GM19240 (cell line): ENCODE data around the gene RBCK1.
"Not testable (repeated sequence)": the region's sequence is repeated elsewhere in the genome, so short reads cannot be mapped to it uniquely, and the experiment has no call there.

Experiments used
- DNase-seq: peaks from one replicate; pipeline ENCODE4 v3.0.0; 2011; ENCODE audit warnings: low spot score; ENCODE audit not compliant: insufficient read length

RBCK1 gene

GRCh38 chr20:375265-375889 lies 32.7 kb upstream of the RBCK1 start:
- DNase-seq = no peak

GRCh38 chr20:376089-376488 lies 32.0 kb upstream of the RBCK1 start:
- no peak for DNase-seq

- DNase-seq = no peak
These were observed 31.3 kb upstream of the RBCK1 start for GRCh38 chr20:376750-377149.

- DNase-seq = not testable (repeated sequence)
These were observed 30.5 kb upstream of the RBCK1 start for GRCh38 chr20:377578-377977.

GRCh38 chr20:378961-379336 lies 29.1 kb upstream of the RBCK1 start:
- no peak for DNase-seq

GRCh38 chr20:380763-381580 lies 27.1 kb upstream of the RBCK1 start:
- peak; percentile 36 for DNase-seq

GRCh38 chr20:381581-382290 lies 26.4 kb upstream of the RBCK1 start:
- DNase-seq = peak; percentile 67

- no peak for DNase-seq
These were observed 25.6 kb upstream of the RBCK1 start for GRCh38 chr20:382291-383115.

- no peak for DNase-seq
These were observed 24.2 kb upstream of the RBCK1 start for GRCh38 chr20:383889-384288.

GRCh38 chr20:384723-385122 lies 23.4 kb upstream of the RBCK1 start:
- no peak for DNase-seq

- DNase-seq = no peak
These were observed 22.7 kb upstream of the RBCK1 start for GRCh38 chr20:385448-385847.

GRCh38 chr20:386634-387033 lies 21.5 kb upstream of the RBCK1 start:
- not testable (repeated sequence) for DNase-seq

GRCh38 chr20:387520-387919 lies 20.6 kb upstream of the RBCK1 start:
- no peak for DNase-seq

GRCh38 chr20:388034-388994 lies 19.8 kb upstream of the RBCK1 start:
- no peak for DNase-seq

- no peak for DNase-seq
These were observed 18.9 kb upstream of the RBCK1 start for GRCh38 chr20:389220-389619.

- no peak for DNase-seq
These were observed 16.9 kb upstream of the RBCK1 start for GRCh38 chr20:391041-391711.

GRCh38 chr20:393296-393695 lies 14.8 kb upstream of the RBCK1 start:
- not testable (repeated sequence) for DNase-seq

- no peak for DNase-seq
These were observed 11.9 kb upstream of the RBCK1 start for GRCh38 chr20:396252-396618.

- DNase-seq = no peak
These were observed 11.3 kb upstream of the RBCK1 start for GRCh38 chr20:396619-397431.
